Adrenal gland (tissue), 5 donors: Measurements from ENCODE around the gene GRK3.

Experiments
- CTCF ChIP-seq, 6 experiments: fragments of 450-650 bp in 4 of 6; fragments of 200-600 bp in 2 of 6; sonication (generic) in 1 of 6; IDR thresholded peaks; 1 replicate in 5 of 6; 2 replicates in 1 of 6; pipeline versions ENCODE4 v1.5.1 to v1.8.0; 2016 to 2021; ENCODE audit warnings: antibody characterized with exemption in 6 of 6, mild to moderate bottlenecking in 2 of 6, moderate library complexity in 1 of 6
- POLR2A ChIP-seq, 2 donors: fragments of 450-650 bp; IDR thresholded peaks; one replicate each; pipeline ENCODE4 v1.6.1; 2017; ENCODE audit warnings: antibody characterized with exemption in 2 of 2, mild to moderate bottlenecking in 2 of 2, moderate library complexity in 1 of 2
- donor health status: DM: no; HTN: no; CAD: no.

- TF ChIP-seq CTCF (IDR thresholded peaks at IDR 0.05) (no peak), POLR2A (IDR thresholded peaks at IDR 0.05) (no peak)
These were observed 193.8 kb downstream of the GRK3 start for GRCh38 chr22:25758316-25758715.
